Measurements from ENCODE around the gene IFIH1.

Gene IFIH1

GRCh38 chr2:162256591-162256991 lies 61.9 kb downstream of the IFIH1 start:
- DNase-seq, result peak; percentile 72

GRCh38 chr2:162254236-162254871 lies 64.1 kb downstream of the IFIH1 start:
- no peak for DNase-seq

- DNase-seq, result no peak
Measured at GRCh38 chr2:162253435-162253834, 65.0 kb downstream of the IFIH1 start.

- DNase-seq, result peak; percentile 56
Measured at GRCh38 chr2:162252153-162252552, 66.3 kb downstream of the IFIH1 start.

- peak; percentile 91 for DNase-seq
Measured at GRCh38 chr2:162245781-162246180, 72.7 kb downstream of the IFIH1 start.

GRCh38 chr2:162245061-162245460 lies 73.4 kb downstream of the IFIH1 start:
- no peak for DNase-seq

GRCh38 chr2:162244541-162245031 lies 73.9 kb downstream of the IFIH1 start:
- DNase-seq, result peak; percentile 97

GRCh38 chr2:162243715-162244114 lies 74.8 kb downstream of the IFIH1 start:
- no peak for DNase-seq

GRCh38 chr2:162243294-162243693 lies 75.2 kb downstream of the IFIH1 start, which contains the start of gene FAP:
Gene FAP, minus strand, starts transcription at chr2:162243445. Its CDS starts 118 bp downstream, at chr2:162243327.
- peak; percentile 96 for DNase-seq

GRCh38 chr2:162242586-162243280 lies 75.8 kb downstream of the IFIH1 start:
- DNase-seq, result peak; percentile 92

GRCh38 chr2:162241571-162241970 lies 76.9 kb downstream of the IFIH1 start:
- no peak for DNase-seq

GRCh38 chr2:162234620-162235462 lies 83.6 kb downstream of the IFIH1 start:
- no peak for DNase-seq

GRCh38 chr2:162233197-162233596 lies 85.3 kb downstream of the IFIH1 start:
- DNase-seq, result peak; percentile 84

- DNase-seq, result no peak
Measured at GRCh38 chr2:162232671-162233070, 85.8 kb downstream of the IFIH1 start.

- no peak for DNase-seq
Measured at GRCh38 chr2:162232027-162232426, 86.5 kb downstream of the IFIH1 start.

- DNase-seq, result peak; percentile 30
Measured at GRCh38 chr2:162230761-162231160, 87.7 kb downstream of the IFIH1 start.

GRCh38 chr2:162226836-162227235 lies 91.6 kb downstream of the IFIH1 start:
- DNase-seq, result peak; percentile 28

- DNase-seq, result peak; percentile 58
Measured at GRCh38 chr2:162221064-162221463, 97.4 kb downstream of the IFIH1 start.

- no peak for DNase-seq
Measured at GRCh38 chr2:162220368-162220767, 98.1 kb downstream of the IFIH1 start.

- no peak for DNase-seq
Measured at GRCh38 chr2:162219426-162219825, 99.1 kb downstream of the IFIH1 start.

- no peak for DNase-seq
Measured at GRCh38 chr2:162217598-162217997, 100.9 kb downstream of the IFIH1 start.

All from fibroblast of skin of right biceps (primary cell).